GM12873 (cell line): ENCODE data around the gene SLC8A3.

ENCODE experiments used
- CTCF ChIP-seq: IDR thresholded peaks from 2 replicates; pipeline ENCODE4 v1.5.1; 2012; ENCODE audit warnings: low read depth, mild to moderate bottlenecking, moderate library complexity, low read length, control low read depth; ENCODE audit not compliant: insufficient read depth; ENCODE audit errors: missing control alignments

SLC8A3 gene

GRCh38 chr14:70021548-70022220 lies 167.1 kb downstream of the SLC8A3 start:
- TF ChIP-seq CTCF, result no peak

GRCh38 chr14:70020352-70021170 lies 168.2 kb downstream of the SLC8A3 start:
- TF ChIP-seq CTCF, result no peak

- no peak for TF ChIP-seq CTCF
Observed at GRCh38 chr14:70019695-70020094, 169.1 kb downstream of the SLC8A3 start.

GRCh38 chr14:70018713-70019211 lies 170.0 kb downstream of the SLC8A3 start:
- no peak for TF ChIP-seq CTCF

- no peak for TF ChIP-seq CTCF
Observed at GRCh38 chr14:70018230-70018629, 170.5 kb downstream of the SLC8A3 start.

- no peak for TF ChIP-seq CTCF
Observed at GRCh38 chr14:70014406-70015095, 174.2 kb downstream of the SLC8A3 start.
